ENCODE results near the gene BAHD1.
A peak's percentile ranks its signal among the peaks of the same experiment; 100 is the strongest.

BAHD1 gene

GRCh38 chr15:40511472-40512133 lies 70.8 kb downstream of the BAHD1 start:
- peak; percentile 35 for DNase-seq (ENCODE audit: low read depth)
- no peak for TF ChIP-seq CTCF (conservative IDR thresholded peaks at IDR 0.05; ENCODE audit: low read length)
- H3K4me3 ChIP-seq (ENCODE audit: low read length) = peak overlapping the region; percentile 60

DNA sequence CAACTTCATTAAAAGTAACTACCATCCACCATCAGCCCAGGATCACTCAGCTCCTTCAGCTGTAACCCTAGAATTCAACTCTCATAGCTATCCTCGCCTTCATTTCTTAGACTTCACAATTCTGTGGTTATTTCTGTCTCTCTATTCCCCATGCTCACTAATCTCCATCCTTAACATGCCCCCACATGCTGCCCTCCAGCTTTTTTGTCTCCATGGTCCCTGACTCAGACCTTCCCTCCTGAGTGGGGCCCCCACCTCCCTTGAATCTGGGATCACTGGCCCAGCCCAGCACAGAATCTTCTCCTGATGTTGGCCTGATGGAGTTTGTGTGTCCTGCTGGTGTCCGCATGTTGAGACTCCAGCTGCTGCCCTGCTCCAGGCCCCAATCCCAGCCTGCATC lies 71.7 kb downstream of the BAHD1 start:
- TF ChIP-seq CTCF (conservative IDR thresholded peaks at IDR 0.05; ENCODE audit: low read length) = no peak
- no peak overlapping the region for H3K4me3 ChIP-seq (ENCODE audit: low read length)
- DNase-seq (ENCODE audit: low read depth) = no peak

DNA sequence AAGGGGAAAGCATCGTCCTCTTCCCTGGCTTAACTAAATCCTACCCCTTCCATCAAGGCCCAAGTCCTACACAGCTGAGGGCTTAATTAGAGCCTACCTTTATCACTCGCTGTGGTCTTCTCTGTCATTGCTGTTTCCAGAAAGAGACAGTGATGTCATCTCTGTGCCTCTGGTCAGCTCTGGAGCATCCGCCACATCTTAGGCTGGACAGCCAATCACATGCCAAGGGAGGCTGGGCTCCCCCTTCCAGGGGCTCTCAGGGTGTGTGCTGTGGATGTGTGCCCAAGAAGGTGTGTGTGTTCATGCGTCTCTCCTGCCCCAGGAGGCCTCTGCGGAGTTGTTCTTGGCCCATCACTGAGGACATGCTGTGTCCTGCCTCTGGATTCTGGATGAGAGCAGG lies 72.9 kb downstream of the BAHD1 start:
- DNase-seq (ENCODE audit: low read depth) = no peak
- no peak for TF ChIP-seq CTCF (conservative IDR thresholded peaks at IDR 0.05; ENCODE audit: low read length)
- no peak overlapping the region for H3K4me3 ChIP-seq (ENCODE audit: low read length)

DNA sequence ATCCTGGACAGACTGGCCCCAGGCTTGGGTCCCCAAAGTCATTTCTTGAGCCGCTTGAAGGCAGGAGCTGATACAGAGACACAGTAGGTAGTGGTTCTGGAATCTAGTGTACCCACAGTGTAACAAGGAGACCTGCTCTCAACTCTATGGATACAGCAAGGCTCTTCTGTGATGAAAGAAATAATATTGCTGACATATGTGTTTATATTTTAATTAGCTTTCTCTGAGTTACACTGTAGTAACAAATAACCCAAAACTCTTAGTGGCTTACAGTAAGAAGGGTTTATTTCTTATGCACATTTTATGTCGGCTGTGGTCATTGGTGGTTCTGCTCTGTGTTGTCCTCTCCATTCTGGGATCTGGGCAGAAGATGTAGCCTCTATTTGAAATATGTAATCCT lies 75.6 kb downstream of the BAHD1 start:
- DNase-seq (ENCODE audit: low read depth) = no peak
- TF ChIP-seq CTCF (conservative IDR thresholded peaks at IDR 0.05; ENCODE audit: low read length) = no peak
- no peak overlapping the region for H3K4me3 ChIP-seq (ENCODE audit: low read length)

Measured in AG10803 (cell line).